A673 (cell line): ENCODE measurements around the gene CCDC116.

Experiments used
- CTCF ChIP-seq: fragments of 300-800, 200-600 bp; sonication (generic); conservative IDR thresholded peaks from 2 replicates; pipeline ENCODE4 v1.5.1; 2017; ENCODE audit warnings: low read depth, mild to moderate bottlenecking, antibody characterized with exemption, low read length, moderate library complexity, mixed read lengths
- EZH2 ChIP-seq: fragments of 200-600 bp; sonication (generic); IDR thresholded peaks from 2 replicates; pipeline ENCODE4 v1.6.1; 2017; ENCODE audit warnings: borderline replicate concordance, low read depth, mild to moderate bottlenecking, mixed read lengths, antibody characterized with exemption, low read length; ENCODE audit not compliant: poor library complexity, severe bottlenecking

GRCh38 chr22:21677606-21678443 lies 45.3 kb downstream of the CCDC116 start:
- no peak for TF ChIP-seq CTCF
- TF ChIP-seq EZH2, result no peak
